Regular cardiac myocyte (primary cell): Measurements from ENCODE around the gene CTXN3. TPM values are rescaled to one million over a fixed set of nuclear protein-coding genes. Genes with fewer than 3 reads are reported as not detected.

Source experiments
- total RNA-seq: library from RNA; depleted of rRNA; stranded (reverse); fragments of >200 nt; gene quantifications from 2 replicates; pipeline ENCODE4 v1.2.3, GENCODE V29; 2014

Gene CTXN3
- total RNA-seq: not detected in 2 replicates

DNA sequence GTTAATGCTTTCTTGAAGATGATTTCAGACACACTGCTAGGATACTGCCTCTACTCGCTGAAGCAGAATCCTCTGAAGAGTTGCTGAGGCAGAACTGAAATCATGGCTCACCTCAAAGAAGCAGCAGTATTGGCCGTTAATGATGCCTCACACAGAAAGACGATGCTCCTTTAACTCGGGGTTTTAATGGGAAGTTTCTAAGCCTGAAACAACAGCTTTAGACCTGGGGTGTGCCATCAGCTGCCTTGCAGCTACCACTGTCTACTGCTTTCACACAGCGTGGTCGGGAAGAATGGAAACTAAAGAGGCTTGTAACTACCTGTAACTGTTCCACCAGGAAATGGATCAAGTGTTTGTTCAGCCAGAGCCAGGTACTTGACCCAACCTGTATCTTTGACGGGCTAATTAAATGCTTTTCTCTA is at the start of gene CTXN3:
CTXN3 (plus strand) TSS at position 65 of the 422 bp plus-strand sequence. CDS start 8,440 bp downstream, outside the sequence.

DNA sequence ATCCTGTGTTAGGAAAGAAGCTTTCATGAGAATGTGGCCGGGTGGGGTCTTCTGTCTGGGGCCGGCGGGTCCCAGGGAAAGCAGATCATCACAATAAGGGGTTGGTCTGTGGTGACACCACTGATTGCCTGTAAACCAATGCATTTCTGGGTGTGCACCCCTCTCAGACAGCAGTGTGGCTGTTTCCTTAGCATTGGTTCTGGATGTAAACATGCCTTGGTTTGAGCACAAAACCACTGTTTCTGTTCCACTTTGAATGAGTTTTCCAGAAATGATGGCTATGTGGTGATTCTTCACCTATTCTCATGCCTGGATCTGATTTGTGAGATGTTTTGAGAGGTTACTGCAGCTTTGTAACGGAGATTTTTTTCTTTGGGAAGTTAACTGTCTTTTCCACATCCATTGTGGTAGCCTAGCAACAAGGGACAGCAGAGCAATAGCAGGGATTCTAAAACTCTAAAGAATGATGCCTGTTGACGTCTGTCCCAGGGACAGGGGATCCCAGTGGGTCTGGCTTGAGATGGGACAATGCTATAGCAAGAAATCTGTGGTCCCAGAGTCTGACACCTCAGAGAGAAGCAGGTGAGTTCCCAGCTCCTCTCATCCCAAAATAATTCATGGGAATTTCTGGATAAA is 54.2 kb downstream of the CTXN3 start, which contains the start of gene CCDC192:
CCDC192 (plus strand) TSS at position 466 of the 636 bp plus-strand sequence; CDS start at position 521, 55 bp downstream.

Other genes with a start within 250 kb of the CTXN3 start
- gene PRRC1, start 131.4 kb upstream of the CTXN3 start, total RNA-seq: 50.4 and 55.5 TPM in 2 replicates
- gene CCDC192, start 54.3 kb downstream of the CTXN3 start, total RNA-seq: not detected in 2 replicates